HT1080 (cell line): ENCODE results near the gene CDC42SE2. TPM values are rescaled to one million over a fixed set of nuclear protein-coding genes. Genes with fewer than 3 reads are reported as not detected.
A peak's percentile ranks its signal among the peaks of the same experiment; 100 is the strongest.
"Not testable (repeated sequence)": the region's sequence is repeated elsewhere in the genome, so short reads cannot be mapped to it uniquely, and the experiment has no call there.

Experiments
- DNase-seq: peaks from one replicate; pipeline ENCODE4 v3.0.0-alpha.2; 2015; ENCODE audit warnings: low read depth
- total RNA-seq: library from RNA; depleted of rRNA; stranded (reverse); fragments of >200 nt; shearing (Covaris generic); gene quantifications from 2 replicates; pipeline ENCODE4 v1.2.3, GENCODE V29; 2014

Gene CDC42SE2
- total RNA-seq, 1 experiment from 2014 or later = 19.5 TPM

DNA sequence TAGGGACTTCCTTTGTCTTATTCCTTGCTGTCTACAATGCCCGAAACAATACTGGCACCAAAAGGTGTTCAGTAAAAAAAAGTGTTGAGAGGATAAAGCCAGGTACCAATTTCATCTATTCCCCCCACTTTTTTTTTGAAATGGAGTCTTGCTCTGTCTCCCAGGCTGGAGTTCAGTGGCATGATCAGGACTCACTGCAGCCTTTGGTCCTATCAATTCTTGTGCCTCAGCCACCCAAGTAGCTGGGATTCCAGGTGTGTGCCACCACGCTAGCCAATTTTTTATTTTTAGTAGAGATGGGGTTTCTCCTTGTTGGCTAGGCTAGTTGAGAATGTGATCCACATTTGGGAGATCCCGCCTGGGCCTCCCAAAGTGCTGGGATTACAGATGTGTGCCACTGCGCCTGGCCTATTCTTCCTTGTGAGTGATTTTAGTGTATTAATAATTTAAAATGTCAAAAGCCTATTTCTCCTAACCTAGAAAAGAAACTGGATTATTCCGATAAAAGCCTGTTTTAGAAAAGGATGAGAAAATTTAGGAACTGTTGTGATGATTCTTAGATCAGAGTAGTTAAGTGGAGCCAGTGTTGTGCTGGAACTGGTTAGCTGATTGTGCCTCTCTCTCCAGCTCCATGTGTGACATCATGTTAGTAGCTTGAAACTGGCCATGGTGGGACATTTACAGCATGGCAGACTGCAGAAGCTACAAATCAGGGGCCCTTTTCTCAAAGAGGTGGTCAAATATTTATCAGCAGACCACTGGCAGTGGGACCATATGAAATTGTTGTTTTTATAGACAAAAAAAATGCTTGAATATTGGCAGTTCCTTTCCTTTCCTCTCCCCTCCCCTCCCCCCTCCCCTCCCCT is 14.3 kb downstream of the CDC42SE2 start:
- DNase-seq = peak; percentile 19

DNA sequence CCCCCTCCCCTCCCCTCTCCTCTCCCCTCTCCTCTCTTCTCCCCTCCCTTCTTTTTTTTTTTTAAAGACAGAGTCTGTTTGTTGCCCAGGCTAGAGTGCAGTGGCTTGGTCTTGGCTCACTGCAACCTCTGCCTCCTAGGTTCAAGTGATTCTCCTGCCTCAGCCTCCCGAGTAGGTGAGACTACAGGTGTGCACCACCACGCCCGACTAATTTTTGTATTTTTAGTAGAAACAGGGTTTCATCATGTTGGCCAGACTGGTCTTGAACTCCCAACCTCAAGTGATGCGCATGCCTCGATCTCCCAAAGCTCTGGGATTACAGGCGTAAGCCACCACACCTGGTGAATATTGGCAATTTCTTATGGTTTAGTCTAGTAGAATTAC is 14.9 kb downstream of the CDC42SE2 start:
- not testable (repeated sequence) for DNase-seq

DNA sequence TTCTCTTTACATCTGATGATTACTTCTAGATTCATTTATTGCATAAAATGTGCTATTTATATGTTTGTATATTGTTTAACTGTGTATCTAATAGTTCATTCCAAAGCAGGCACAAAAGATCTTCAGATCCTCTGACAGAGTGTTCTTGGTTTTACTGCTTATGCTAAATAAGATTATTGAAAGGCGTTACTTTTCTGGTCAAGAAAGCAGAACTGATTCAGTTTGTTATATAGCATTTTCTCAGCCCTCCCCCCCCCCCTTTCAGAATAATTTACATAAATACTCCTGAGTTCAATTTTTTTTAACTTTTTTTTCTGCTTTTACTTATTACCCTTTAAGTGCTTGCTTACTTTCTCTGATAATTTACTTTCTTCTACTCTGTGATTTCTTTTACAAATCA is 15.4 kb downstream of the CDC42SE2 start:
- no peak for DNase-seq

DNA sequence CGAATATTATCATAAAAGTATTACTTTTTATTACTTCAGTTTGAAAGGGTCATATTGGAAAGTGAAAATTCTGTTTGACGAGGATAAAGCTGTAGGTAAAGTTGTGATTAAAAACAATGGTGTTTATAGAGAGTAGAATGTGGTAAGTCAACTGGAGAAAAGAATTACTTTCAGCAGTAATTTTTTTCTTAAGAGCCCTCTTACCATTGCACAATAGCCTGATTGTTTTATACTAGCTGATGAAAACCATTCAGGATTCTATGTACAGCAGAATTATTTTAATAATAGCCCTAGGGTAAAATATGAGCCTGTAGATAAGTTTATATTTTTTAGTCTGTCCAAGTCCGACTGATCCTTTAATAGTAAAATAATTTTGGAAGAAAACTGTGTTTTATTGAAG is 16.6 kb downstream of the CDC42SE2 start:
- DNase-seq = no peak

DNA sequence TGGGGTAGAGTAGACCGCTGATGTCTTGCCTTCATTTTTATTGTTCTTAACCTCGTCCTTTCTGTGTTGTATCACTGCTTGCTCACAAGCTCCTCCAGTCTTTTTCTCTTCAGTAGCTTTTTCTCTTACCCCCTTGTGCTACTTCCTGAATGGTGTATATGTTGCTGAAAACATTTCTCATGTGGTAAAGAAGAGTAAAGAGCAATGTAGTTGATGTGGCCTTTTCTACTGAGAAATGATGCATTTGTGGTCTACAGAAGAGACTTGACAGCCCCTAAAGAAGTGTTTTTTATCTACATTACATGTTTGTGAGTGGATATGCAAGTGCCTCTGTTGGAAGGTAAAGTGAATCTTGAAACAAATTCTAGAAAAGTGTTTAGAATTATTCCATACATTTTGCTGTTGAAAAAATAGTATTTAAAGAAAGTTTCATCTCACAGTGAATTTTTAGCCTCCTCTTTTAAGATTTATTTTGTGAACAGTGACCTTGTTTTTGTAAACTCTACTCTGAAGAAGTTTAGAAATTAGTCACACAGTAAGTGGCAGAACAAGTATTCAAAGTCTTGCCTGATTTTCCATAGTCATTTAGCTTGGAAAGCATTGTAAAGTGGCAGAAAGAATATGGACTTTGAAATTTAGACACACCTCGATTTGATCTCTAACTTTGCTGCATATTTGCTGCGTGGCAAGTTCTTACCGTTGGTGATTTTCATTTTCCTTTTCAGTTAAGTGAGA is 17.4 kb downstream of the CDC42SE2 start:
- DNase-seq = no peak

DNA sequence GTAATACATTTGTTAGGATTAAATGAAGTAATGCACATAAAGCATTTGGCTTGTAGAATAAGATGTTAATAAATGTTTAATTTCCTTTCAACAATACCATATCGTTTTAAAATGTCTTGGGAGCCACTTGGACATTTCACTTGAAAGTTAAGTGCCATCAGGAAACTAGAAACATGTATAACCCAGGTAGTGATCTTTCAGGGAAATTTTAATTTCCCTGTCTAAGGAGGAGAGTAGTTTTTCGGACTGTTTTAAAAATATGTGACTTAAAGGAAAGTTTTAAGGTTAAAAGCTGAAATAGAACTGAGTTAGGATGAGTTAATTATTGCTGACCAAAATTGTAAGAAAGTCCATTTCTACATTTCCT is 18.0 kb downstream of the CDC42SE2 start:
- no peak for DNase-seq

DNA sequence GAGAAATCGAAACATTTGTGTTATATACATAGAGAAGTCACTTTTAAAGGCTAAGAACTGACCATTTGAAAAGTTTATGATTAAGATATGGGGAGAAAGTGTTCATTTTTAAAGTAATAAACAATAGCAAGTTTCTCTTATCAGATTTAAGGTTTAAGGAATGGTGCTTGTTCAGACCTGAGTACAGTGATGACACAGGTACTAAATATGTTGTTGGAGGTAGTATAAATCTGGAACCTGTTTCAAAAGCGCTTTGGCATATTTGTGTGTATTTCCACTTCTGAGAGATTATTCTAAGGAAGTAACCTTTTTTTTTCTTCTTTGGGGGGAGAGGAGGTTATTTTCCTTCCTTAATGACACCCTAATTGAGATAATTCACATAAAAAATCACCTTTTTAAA is 18.4 kb downstream of the CDC42SE2 start:
- DNase-seq = no peak

DNA sequence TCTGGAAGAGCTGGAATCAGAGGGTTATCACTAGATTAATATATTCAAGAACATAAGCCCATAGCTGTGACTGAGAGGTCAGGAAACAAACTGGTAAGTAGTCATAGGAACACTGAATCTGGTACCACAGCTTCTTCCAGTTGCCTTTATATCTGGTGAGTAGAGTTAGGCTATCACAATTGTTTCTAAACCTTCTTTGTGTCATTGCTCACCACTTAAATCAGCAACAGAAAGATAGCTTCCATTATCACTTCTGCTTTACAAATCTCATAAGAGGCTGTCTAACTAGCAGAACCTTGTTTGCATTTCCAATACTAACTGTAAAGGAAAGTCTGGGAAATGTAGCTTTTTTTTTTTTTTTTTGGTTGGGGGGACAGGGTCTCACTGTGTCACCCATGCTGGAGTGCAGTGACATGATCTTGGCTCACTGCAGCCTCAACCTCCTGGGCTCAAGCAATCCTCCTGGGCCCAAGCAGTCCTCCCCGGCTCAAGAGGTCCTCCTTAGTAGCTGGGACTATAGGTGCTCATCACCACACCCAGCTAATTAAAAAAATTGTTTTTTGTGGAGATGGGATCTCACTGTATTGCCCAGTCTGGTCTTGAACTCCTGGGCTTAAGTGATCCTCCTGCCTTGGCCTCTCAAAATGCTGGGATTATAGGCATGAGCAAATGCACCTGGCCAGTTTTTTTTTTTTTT is 22.0 kb downstream of the CDC42SE2 start:
- DNase-seq = no peak

DNA sequence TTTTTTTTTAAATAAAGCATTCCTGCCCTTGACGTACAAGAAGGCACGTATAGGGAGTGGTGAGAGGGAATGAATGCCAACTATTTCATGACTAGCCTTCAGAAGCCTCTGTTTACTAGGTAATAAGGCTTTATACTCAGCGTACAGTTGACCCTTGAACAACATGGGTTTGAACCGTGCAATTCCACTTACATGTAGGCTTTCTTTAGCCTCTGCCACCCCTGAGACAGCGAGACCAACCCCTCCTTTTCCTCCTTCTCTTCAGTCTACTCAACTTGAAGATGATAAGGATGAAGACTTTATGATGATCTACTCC is 22.5 kb downstream of the CDC42SE2 start:
- DNase-seq = no peak

DNA sequence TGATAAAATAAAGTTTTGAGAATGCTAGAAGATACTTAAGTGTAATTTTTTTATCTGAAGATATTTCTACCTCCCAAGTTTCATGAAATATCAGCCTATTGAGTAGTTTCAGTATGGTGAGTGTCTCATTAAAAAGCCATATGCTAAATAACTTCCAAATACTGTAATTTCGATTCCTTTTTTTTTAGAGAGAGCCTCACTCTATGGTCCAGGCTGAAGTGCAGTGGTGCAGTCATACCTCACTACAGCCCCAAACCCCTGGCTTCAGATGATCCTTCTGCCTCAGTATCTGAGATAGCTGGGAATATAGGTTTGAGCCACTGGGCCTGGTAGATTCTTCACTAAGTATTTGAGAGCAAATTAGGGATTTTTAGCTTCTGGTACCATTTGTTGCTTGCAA is 24.5 kb downstream of the CDC42SE2 start:
- no peak for DNase-seq

DNA sequence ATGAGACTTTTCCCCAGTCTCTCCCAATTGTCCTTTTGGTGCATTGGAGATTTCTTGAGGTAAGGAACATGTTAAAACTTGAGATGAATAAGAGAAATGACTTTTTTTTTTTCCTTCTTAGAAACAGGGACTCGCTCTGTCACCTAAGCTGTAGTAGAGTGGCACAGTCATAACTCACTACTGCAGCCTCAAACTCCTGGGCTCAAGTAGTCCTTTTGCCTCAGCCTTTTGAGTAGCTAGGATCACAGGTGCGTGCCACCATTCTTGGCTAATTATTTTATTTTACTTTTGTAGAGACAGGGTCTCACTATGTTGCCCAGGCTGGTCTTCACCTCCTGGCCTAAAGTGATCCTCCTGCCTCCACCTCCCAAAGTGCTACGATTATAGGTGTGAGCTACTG is 25.9 kb downstream of the CDC42SE2 start:
- DNase-seq = no peak

DNA sequence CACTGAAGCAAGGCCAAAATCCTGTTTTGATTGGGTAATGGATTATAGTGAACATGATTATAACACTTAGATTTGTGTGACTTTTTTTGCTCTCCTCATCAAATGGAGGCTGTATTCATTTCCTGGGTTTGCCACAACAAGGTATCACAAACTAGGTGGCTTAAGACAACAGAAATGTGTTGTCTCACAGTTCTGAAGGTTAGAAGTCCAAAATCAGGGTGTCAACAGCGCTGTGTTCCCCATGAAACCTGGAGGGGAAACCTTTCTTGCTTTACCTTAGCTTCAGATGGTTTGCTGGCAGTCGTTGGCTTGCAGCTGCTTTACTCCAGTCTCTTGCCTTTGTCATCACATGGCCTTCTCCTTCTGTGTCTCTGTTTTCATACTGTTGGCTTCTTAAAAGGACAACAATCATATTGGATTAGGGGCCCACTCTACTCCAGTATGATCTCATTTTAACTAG is 32.4 kb downstream of the CDC42SE2 start:
- no peak for DNase-seq

DNA sequence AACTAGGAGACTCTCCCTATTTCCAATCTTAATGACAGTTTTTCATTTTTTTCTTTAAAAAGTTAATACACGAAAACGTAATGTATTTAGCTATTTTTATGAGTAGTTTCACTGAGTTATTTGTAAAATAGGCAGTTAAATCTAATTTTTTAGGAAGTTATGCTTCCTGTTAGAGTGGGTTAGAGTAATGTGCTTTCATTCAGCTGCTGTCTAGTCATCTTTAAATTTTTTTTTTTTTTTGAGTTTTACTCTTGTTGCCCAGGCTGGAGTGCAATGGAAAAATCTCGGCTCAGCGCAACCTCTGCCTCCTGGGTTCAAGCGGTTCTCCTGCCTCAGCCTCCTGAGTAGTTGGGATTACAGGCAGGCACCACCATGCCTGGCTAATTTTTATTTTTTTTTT is 34.0 kb downstream of the CDC42SE2 start:
- no peak for DNase-seq

DNA sequence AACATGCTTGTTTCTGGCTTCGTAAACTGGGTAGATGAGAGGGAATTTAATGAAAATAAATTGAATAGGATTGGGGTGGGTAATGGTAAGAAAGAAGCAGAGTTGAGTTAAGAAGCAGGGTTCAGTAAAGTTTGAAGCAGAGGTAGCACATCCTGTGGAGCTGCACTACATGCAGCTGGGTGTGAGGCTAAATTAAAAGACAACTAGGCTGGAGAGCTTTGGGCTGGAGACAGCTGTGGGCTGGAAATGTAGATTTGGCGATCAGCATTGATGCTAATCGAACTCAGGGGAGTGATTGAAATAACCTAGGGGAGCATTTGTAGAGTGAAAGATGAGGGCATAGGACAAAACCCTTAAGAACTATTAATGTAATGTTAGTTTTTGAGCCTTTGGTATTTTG is 35.6 kb downstream of the CDC42SE2 start:
- DNase-seq = no peak

DNA sequence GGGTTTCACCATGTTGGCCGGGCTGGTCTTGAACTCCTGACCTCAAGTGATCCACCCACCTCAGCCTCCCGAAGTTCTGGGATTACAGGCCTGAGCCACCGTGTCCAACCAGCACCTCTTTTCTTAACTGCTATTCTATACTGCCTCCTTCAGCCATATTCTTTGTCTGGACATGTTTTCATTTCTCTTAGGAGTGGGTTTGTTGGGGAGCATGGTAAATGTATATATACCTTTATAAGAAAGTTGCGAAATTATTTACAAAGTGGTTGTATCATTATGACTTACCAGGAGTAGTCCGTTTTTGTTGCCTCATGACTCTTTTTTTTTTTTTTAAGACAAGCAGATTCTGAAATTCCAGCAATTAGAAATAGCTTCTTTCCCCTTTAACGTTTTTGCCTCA is 38.7 kb downstream of the CDC42SE2 start:
- DNase-seq = no peak

DNA sequence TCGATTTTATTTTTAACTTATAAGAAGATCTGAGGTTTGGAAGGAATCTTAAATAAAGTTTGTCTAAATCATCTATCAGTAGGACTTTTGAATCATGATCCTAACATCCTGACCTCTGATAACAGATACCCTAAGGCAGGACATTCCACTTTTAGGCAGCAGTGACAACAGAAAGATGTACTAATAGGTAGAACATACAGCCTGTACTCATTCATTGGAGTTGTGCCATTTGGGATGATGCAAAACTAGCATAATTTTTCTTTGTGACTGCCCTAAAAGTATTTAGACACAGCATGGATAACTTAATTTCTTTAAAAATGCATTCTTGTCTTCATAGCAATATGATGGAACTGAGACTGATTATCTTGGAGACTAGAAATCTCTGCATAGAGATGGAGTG is 39.7 kb downstream of the CDC42SE2 start:
- DNase-seq = no peak

DNA sequence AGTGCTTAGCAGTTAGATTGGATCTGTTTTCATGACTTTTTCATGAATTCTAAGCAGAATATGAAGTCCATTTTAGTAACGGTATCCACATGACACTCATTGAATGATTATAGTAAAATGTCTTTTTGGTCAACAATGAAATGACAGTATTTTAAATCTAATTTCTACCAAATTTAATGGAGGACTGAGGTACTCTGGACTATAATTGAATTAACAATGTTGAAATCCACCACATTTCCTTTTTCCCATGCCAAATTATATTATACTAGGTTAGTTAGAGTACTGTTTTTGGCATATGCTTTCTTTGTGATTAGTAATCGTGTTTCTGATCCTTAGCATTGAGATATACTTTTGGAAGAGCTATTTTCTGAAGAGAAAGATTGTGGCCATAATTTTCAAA is 40.6 kb downstream of the CDC42SE2 start:
- no peak for DNase-seq

DNA sequence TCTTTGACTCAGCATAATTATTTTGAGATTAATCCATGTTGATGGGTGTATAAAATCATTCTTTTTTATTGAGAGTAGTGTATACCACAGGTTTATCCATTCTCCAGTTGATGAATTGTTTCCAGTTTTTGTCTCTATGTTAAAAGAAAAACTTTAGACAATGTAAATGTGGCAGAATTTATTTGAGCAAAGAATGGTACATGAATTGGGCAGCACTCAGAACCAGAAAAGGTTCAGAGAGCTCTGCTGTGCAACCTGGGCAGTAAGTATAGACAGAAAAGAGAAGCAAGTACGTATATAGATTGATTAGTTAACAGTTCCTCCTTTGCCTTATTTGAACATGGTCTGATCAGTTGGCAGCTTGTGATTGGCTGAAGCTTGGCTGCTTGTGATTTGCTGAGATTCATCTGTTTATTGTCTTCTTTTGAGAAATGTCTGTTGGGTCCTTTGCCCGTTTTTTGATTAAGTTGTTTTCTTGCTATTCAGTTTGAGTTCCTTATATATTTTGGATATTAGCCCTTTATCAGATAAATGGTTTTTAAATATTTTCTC is 41.4 kb downstream of the CDC42SE2 start:
- DNase-seq = no peak

DNA sequence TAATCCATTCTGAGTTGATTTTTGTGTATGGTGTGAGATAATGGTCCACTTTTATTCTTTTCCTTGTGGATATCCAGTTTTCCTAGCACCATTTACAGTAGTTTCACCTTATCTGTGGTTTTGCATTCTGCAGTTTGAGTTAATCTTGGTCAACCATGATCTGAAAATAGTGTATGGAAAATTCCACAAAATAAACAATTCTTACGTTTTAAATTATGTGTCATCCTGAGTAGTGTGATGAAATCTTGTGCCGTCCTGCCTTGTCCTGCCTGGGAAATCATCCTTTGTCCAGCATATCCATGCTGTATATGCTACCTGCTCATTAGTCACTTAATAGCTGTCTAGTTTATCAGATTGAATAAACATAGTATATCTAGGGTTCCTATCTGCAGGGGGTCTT is 42.1 kb downstream of the CDC42SE2 start:
- DNase-seq = no peak

DNA sequence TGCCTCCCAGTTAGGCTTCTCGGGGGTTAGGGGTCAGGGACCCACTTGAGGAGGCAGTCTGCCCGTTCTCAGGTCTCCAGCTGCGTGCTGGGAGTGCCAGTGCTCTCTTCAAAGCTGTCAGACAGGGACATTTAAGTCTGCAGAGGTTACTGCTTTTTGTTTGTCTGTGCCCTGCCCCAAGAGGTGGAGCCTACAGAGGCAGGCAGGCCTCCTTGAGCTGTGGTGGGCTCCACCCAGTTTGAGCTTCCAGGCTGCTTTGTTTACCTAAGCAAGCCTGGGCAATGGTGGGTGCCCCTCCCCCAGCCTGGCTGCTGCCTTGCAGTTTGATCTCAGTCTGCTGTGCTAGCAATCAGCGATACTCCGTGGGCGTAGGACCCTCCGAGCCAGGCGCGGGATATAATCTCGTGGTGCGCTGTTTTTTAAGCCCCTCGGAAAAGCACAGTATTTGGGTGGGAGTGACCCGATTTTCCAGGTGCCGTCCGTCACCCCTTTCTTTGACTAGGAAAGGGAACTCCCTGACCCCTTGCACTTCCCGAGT is 48.5 kb downstream of the CDC42SE2 start:
- not testable (repeated sequence) for DNase-seq

DNA sequence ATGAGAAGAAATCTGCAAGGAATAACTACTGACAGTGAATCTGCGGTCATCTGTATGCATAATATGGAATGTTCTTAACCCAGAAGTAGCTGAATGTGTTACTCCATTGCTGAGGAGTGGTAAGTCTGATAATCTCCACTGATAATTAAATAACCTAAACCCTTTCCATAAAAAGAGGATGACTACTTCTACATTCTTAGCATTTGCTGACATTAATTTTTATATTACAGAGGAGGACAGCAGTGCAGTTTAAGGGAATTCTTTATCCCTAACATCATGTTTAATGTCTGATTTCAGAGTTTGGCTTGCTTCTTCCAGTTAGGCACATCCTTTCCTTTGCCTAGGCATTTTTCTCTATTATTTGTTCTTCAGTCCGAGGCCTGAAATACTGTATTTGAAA is 52.2 kb downstream of the CDC42SE2 start:
- no peak for DNase-seq

DNA sequence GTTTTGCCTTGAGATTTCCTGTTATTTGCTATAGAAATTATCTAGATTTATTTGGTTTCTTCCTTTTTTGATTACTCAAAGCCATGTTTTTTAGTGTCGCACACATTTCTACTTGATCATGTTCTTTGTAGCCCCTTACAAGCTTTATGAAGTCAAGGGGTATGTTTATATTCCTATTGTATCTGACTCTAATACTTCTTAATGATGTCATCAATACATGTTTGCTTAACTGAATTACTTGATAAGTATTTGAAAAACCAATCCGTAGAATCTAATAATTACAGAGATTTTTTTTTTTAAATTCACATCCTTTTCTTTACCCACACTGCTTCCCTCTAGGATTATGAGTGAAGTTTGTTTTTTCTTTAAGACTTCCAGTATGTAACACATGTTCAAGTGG is 53.0 kb downstream of the CDC42SE2 start:
- DNase-seq = no peak
